GM13977 (cell line): ENCODE data around the gene RFX2.

Experiments used
- DNase-seq: peaks from one replicate; pipeline ENCODE4 v3.0.0; 2012; ENCODE audit warnings: low spot score
- in situ Hi-C: fragments of 300-500 bp; cut with MboI; formaldehyde crosslinking; loops from one replicate; pipeline ENCODE4 v1.12.0; 2022; ENCODE audit warnings: low sequenced_read_pairs, low pct_unique_long_range_greater_than_20kb, mixed read lengths, inconsistent platforms; ENCODE audit not compliant: unreplicated experiment
- TF ChIP-seq, protein P1 (sequence below): IDR thresholded peaks from 2 replicates; pipeline ENCODE4 v1.5.1; 2012; ENCODE audit warnings: mild to moderate bottlenecking, control low read depth; ENCODE audit not compliant: insufficient read depth; ENCODE audit errors: extremely low read depth, missing control alignments

Gene RFX2

DNA sequence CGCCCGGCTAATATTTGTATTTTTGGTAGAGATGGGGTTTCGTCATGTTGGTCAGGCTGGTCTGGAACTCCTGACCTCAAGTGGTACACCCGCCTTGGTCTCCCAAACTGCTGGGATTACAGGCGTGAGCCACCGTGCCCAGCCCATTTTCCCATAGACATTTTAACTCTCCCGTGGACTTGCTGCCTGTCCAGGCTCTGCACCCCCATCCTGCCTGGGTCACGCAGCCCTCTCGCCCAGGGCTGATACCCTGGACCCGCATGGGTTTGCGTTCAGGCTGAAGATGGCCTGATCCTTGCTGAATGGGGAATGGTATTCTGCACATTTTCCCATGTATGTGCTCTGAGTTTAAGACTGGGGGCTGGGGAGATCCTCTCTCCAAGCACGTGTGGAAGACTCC is 86.4 kb downstream of the RFX2 start:
- TF ChIP-seq, protein P1, sequence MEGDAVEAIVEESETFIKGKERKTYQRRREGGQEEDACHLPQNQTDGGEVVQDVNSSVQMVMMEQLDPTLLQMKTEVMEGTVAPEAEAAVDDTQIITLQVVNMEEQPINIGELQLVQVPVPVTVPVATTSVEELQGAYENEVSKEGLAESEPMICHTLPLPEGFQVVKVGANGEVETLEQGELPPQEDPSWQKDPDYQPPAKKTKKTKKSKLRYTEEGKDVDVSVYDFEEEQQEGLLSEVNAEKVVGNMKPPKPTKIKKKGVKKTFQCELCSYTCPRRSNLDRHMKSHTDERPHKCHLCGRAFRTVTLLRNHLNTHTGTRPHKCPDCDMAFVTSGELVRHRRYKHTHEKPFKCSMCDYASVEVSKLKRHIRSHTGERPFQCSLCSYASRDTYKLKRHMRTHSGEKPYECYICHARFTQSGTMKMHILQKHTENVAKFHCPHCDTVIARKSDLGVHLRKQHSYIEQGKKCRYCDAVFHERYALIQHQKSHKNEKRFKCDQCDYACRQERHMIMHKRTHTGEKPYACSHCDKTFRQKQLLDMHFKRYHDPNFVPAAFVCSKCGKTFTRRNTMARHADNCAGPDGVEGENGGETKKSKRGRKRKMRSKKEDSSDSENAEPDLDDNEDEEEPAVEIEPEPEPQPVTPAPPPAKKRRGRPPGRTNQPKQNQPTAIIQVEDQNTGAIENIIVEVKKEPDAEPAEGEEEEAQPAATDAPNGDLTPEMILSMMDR: no peak
- in situ Hi-C loops: loop anchor here (25.0 kb wide), 1 partner anchor 212 kb away; the partner anchor contains the start of gene NRTN
- DNase-seq: no peak

DNA sequence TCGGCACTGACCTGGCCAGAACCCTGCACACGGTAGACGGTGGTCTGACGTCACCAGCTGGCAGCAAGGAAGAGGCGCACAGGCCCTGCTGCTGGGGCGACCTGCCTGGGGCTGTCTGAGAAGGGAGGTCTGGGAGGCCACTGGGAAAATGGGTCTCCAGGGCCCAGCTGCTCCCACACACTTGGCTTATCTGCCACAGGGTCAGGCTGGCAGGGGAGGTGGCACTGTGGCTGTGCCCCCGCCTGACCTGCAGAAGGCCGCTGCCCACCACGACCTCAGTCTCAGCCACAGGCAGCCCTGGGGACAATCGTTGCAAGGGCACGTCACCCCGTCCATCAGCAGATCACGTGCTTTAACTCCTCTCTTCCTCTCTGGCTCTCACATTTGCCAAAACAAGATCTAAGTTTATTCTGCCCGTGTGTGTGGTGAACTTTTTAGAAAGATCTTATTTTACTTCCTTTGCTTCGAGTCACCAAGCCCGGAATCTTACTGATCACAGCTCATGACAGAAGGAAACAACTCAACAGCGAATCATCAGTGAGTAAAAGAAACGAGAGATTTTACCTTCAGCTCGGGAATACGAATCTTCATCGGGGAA is 87.1 kb downstream of the RFX2 start:
- in situ Hi-C loops: loop anchor here (25.0 kb wide), 1 partner anchor 211 kb away; the partner anchor contains the start of gene NRTN
- TF ChIP-seq, protein P1: no peak
- no peak for DNase-seq

DNA sequence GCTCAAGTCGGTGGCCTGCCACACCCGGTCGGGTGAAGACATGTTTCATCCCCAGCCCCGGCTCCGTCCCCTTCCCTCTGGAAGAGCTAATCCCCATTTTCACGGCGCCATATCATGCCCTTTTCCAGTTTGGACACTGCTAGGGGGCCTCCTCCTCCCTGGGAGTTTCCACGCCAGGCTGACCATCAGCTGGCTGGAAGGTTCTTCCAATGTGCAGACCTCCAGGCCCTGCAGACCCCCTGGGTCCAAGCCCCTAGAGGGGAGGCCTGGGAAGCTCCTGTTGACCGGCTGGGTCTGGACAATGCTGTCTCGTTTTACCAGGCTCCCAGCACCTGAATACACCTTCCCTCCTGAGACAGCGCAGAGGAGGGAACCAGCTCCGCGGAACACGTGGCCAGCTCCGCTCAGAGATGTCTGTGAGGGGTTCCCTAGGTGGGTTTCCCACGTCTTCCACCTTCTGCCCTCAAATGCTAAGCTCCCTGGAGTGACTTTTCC is 87.7 kb downstream of the RFX2 start:
- TF ChIP-seq, protein P1: no peak
- no peak for DNase-seq
- in situ Hi-C loops: loop anchor here (25.0 kb wide), 1 partner anchor 210 kb away; the partner anchor contains the start of gene NRTN

- in situ Hi-C loops: loop anchor here (25.0 kb wide), 1 partner anchor 210 kb away; the partner anchor contains the start of gene NRTN
- DNase-seq: peak; percentile 90
- TF ChIP-seq, protein P1: peak; percentile 89
These were observed 88.3 kb downstream of the RFX2 start for GRCh38 chr19:6021878-6022569.

DNA sequence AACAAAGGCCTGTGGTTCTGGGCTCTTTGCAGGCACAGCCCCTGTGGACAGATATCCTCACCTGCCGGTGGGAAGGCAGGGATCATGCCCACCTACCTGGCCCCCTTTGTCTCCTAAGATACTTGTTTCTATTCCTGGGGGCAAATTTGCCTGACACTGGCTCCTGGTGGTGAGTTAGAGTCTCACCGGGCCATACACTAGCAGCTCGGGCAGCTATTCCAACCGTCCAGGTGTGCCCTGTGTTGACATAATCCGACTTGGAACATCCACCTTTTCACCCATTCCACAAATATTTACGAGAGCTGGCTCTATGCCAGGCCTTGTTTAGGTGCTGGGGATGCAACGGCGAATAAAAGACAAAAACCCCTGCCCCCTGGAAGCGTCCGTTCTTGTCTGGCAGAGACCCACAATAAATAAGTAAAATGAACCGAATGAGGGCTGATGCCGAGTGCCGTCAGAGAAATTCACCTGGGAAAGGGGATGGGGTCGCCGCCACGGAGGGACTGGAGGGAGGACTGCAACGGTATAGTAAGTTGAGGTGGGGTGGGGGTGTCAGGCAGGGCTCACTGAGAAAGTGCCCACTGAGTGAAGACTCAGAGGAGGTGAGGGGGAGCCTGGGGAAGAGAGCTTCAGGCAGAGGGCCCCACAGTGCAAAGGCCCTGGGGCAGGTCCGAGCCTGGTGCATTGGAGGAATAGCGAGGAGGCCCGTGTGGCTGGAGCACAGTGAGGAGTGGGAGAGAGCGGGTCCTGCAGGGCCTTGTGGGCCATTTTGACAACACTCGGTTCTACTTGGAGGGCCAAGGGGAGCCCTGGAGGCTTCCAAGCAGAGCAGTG is 89.1 kb downstream of the RFX2 start:
- DNase-seq: no peak
- in situ Hi-C loops: loop anchor here (25.0 kb wide), 1 partner anchor 209 kb away; the partner anchor contains the start of gene NRTN
- TF ChIP-seq, protein P1: no peak

DNA sequence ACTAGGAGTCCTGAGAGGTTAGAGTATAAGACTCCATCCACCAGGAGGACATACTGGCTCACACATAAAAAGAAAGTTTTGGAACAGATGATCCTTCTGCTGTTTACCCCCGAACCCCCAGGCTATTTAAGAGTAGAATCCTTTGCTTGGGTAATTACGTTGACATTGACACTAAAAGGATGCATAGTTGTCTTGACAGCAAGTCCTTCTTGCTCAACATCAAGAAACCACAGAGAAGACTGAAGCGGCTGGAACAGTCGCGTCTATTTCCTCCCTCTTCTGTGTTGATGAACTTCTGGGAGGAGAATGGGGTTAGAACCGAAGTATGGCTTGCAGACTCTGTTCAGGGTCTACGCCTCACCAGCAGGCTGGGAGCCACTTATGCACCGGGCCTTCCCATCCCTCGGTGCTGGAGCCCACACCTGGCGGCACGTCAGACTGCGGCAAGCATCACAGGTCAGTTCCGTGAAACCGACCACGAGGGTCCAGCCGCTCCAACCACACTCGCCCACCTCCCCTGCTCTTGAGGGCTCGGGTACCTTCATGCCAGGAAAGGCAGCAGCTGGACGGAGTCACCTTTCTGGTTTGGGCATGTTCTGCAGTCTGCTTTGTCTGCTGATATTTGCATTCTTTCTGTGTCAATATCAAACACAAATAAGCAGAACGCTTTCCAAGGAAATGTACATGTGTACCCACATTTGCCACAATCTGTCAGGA is 90.0 kb downstream of the RFX2 start:
- TF ChIP-seq, protein P1: no peak
- no peak for DNase-seq
- in situ Hi-C loops: loop anchor here (25.0 kb wide), 1 partner anchor 208 kb away; the partner anchor contains the start of gene NRTN
